Activated T-cell treated with anti-CD3 and anti-CD28 coated beads for 24 hours (primary cell): ENCODE data around the gene HS6ST1.

ENCODE experiments used
- DNase-seq: peaks from one replicate; pipeline ENCODE4 v3.0.0-alpha.2; 2020; ENCODE audit warnings: low read depth

HS6ST1 gene

GRCh38 chr2:128318776-128319464, at the start of gene HS6ST1:
Gene HS6ST1, minus strand, starts transcription at chr2:128318868. Its CDS starts 305 bp downstream, at chr2:128318563.
- peak; percentile 89 for DNase-seq

- DNase-seq, result no peak
Measured at GRCh38 chr2:128367601-128368359, 49.1 kb upstream of the HS6ST1 start.

- no peak for DNase-seq
Measured at GRCh38 chr2:128366713-128367511, 48.2 kb upstream of the HS6ST1 start.

GRCh38 chr2:128365217-128365905, 46.7 kb upstream of the HS6ST1 start:
- DNase-seq, result no peak

GRCh38 chr2:128364441-128364911, 45.8 kb upstream of the HS6ST1 start:
- no peak for DNase-seq

- no peak for DNase-seq
Measured at GRCh38 chr2:128363934-128364361, 45.3 kb upstream of the HS6ST1 start.

- DNase-seq, result no peak
Measured at GRCh38 chr2:128362889-128363228, 44.2 kb upstream of the HS6ST1 start.

- DNase-seq, result no peak
Measured at GRCh38 chr2:128362176-128362888, 43.7 kb upstream of the HS6ST1 start.

GRCh38 chr2:128361376-128362131, 42.9 kb upstream of the HS6ST1 start:
- no peak for DNase-seq

GRCh38 chr2:128360711-128361110, 42.0 kb upstream of the HS6ST1 start:
- no peak for DNase-seq

GRCh38 chr2:128359841-128360240, 41.2 kb upstream of the HS6ST1 start:
- DNase-seq, result no peak

GRCh38 chr2:128358941-128359731, 40.5 kb upstream of the HS6ST1 start:
- DNase-seq, result no peak

- DNase-seq, result no peak
Measured at GRCh38 chr2:128357506-128358370, 39.1 kb upstream of the HS6ST1 start.

GRCh38 chr2:128356127-128356526, 37.5 kb upstream of the HS6ST1 start:
- no peak for DNase-seq

- DNase-seq, result no peak
Measured at GRCh38 chr2:128354726-128355470, 36.2 kb upstream of the HS6ST1 start.

- no peak for DNase-seq
Measured at GRCh38 chr2:128354161-128354560, 35.5 kb upstream of the HS6ST1 start.

GRCh38 chr2:128350736-128351135, 32.1 kb upstream of the HS6ST1 start:
- DNase-seq, result no peak

GRCh38 chr2:128348701-128349100, 30.0 kb upstream of the HS6ST1 start:
- no peak for DNase-seq
